Psoas muscle (tissue), 8 donors: ENCODE results near the gene LMO7. TPM values are rescaled to one million over a fixed set of nuclear protein-coding genes. Genes with fewer than 3 reads are reported as not detected.

Experiments used
- ATAC-seq, 4 donors: fragments of 200-7000 bp; cut with Tn5 transposase; one replicate each; pipeline ENCODE4 v1.9.1; 2020; ENCODE audit warnings: moderate library complexity in 3 of 4, mild to moderate bottlenecking in 2 of 4
- DNase-seq, 2 donors: peaks; one replicate each; pipeline ENCODE4 v3.0.0-alpha.2; 2020
- H3K27ac ChIP-seq: fragments of 200-600 bp; one replicate; pipeline ENCODE4 v1.8.0; 2022
- H3K27me3 ChIP-seq, 3 donors: fragments of 200-600 bp in 1 of 3; one replicate each; pipeline versions ENCODE4 v1.6.1 to v1.8.0; 2013 to 2022; ENCODE audit warnings: low read length in 2 of 3, mild to moderate bottlenecking in 2 of 3, moderate library complexity in 1 of 3; ENCODE audit not compliant: insufficient read depth in 3 of 3
- H3K36me3 ChIP-seq, 2 donors: fragments of 200-600 bp in 1 of 2; one replicate each; pipeline versions ENCODE4 v1.6.1 to v1.8.0; 2013 to 2022; ENCODE audit warnings: low read depth in 1 of 2, mild to moderate bottlenecking in 1 of 2, moderate library complexity in 1 of 2; ENCODE audit not compliant: insufficient read depth in 1 of 2
- H3K4me1 ChIP-seq: fragments of 200-600 bp; one replicate; pipeline ENCODE4 v1.8.0; 2022
- H3K4me3 ChIP-seq: fragments of 200-600 bp; one replicate; pipeline ENCODE4 v1.8.0; 2022; ENCODE audit warnings: mild to moderate bottlenecking
- H3K9me3 ChIP-seq: fragments of 200-600 bp; one replicate; pipeline ENCODE4 v1.8.0; 2022
- CTCF ChIP-seq: fragments of 200-600 bp; IDR thresholded peaks from one replicate; pipeline ENCODE4 v1.8.0; 2022; ENCODE audit warnings: antibody characterized with exemption
- WGBS, 3 donors: extraction: QIAGEN DNeasy Blood & Tissue Kit; methylation state at CpG; one replicate each; pipeline versions ENCODE4 v1.1.6 to v1.1.7; 2013; 5-methylcytosine and 5-hydroxymethylcytosine counted together
- intact Hi-C, 2 donors: fragments of 100-400 bp; cut with DNase I; formaldehyde crosslinking; loops; one replicate each; pipeline versions ENCODE4 v1.11.0 to v1.14.2; 2022
- polyA plus RNA-seq, 3 donors: library from polyadenylated mRNA; stranded (reverse); fragments of 200-250 nt; gene quantifications; one replicate each; pipeline ENCODE4 v1.2.3, GENCODE V29; 2013
- total RNA-seq, 4 donors: library from RNA; stranded (reverse); fragmentation: NEBNext Ultra II Directional in 2 of 4; extraction: Animal tissue kit (Norgen Biotek cat#: 25700) in 2 of 4; gene quantifications; one replicate each; pipeline versions ENCODE4 v1.2.1 to v1.2.4, GENCODE V29; 2021 to 2023
- donor health status: healthy with polysubstance abuse.
- donor health status: DM: no; HTN: no; CAD: no; lungs with moderate emphysema.
- donor health status: Bipolar disorder and iron deficiency.
- donor health status: healthy.
- donor health status: DM: yes; HTN: yes; CAD: no.
- donor health status: DM: no; HTN: no; CAD: no.
- donor health status: DM: no; HTN: no; CAD: no.
- donor health status: DM: yes; HTN: yes; CAD: no.

The LMO7 gene
- total and polyA plus RNA-seq, 7 donors: 15.3 to 271 (median 97.9) TPM

GRCh38 chr13:75752826-75753225 lies 116.7 kb downstream of the LMO7 start:
- ATAC-seq (no peak), DNase-seq (no peak)
- no peak for TF ChIP-seq CTCF
- Histone ChIP-seq H3K27me3 (no peaks in the 10 kb centered on the region), H3K9me3 (no peaks in the 10 kb centered on the region), H3K4me1 (peaks cover 15% of the 10 kb centered on the region), H3K36me3 (no peaks in the 10 kb centered on the region), H3K27ac (no peak overlapping the region), H3K4me3 (no peak overlapping the region)
- intact Hi-C loops: no loop called here

DNA sequence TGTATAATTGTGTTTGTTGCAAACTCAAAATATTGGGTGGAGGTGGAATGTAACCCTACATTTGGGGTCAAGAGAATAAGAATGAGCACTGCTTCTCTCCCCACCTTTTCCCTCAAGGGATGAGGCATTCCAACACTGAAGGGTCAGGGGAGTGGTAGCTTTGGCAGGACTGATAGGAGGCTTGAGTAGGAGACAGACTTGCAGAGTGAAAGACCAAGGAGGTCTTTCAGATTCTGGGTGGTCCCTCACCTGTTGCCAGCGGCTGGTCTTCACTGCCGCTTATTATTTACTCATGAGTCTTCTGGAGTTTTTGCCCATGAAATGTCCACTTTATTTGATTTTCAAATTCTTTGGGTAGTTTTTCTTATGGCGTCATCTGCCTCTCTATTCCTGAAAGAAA lies 118.8 kb downstream of the LMO7 start:
- no peak for TF ChIP-seq CTCF
- H3K27ac ChIP-seq: no peak overlapping the region
- no peaks in the 10 kb centered on the region for H3K36me3 ChIP-seq
- WGBS, 3 donors: 97% methylated on average over 3 of the region's 3 CpGs
- H3K4me1 ChIP-seq: peaks cover 10% of the 10 kb centered on the region
- no peak overlapping the region for H3K4me3 ChIP-seq
- DNase-seq: no peak
- ATAC-seq: no peak
- no peaks in the 10 kb centered on the region for H3K9me3 ChIP-seq
- intact Hi-C loops: loop anchor here in 1 of 2 donors (5.0 kb wide), 1 partner anchor 33 kb away; no protein-coding TSS in a partner anchor
- no peaks in the 10 kb centered on the region for H3K27me3 ChIP-seq

- Histone ChIP-seq H3K9me3 (no peaks in the 10 kb centered on the region), H3K27ac (no peak overlapping the region), H3K27me3 (no peaks in the 10 kb centered on the region), H3K4me3 (no peak overlapping the region), H3K36me3 (no peaks in the 10 kb centered on the region), H3K4me1 (peaks cover 7% of the 10 kb centered on the region)
- intact Hi-C loops: loop anchor here in 1 of 2 donors (5.0 kb wide), 1 partner anchor 35 kb away; no protein-coding TSS in a partner anchor
- DNase-seq (no peak), ATAC-seq (no peak)
- no peak for TF ChIP-seq CTCF
These were observed 121.2 kb downstream of the LMO7 start for GRCh38 chr13:75757336-75757735.

GRCh38 chr13:75759531-75759930 lies 123.4 kb downstream of the LMO7 start:
- H3K9me3 ChIP-seq: no peaks in the 10 kb centered on the region
- no peak for TF ChIP-seq CTCF
- H3K4me1 ChIP-seq: peaks cover 7% of the 10 kb centered on the region
- WGBS, 3 donors: 83 to 91% (median 85%) methylated on average over 7 of the region's 7 CpGs
- peak overlapping the region; percentile 89 for H3K27ac ChIP-seq
- H3K27me3 ChIP-seq: no peaks in the 10 kb centered on the region
- H3K36me3 ChIP-seq: no peaks in the 10 kb centered on the region
- DNase-seq (no peak), ATAC-seq (peak in 3 of 4 donors; percentile 25 to 36 (median 25))
- H3K4me3 ChIP-seq: no peak overlapping the region
- intact Hi-C loops: loop anchor here in 1 of 2 donors (5.0 kb wide), 1 partner anchor 37 kb away; no protein-coding TSS in a partner anchor
